Embryonic facial prominence (tissue), 1 donor: ENCODE measurements around the gene FILIP1.

Experiments used
- DNase-seq: peaks from one replicate; pipeline ENCODE4 v3.0.0-alpha.2; 2016; ENCODE audit errors: extremely low spot score

FILIP1 gene

GRCh38 chr6:75379536-75379935 is 114.1 kb downstream of the FILIP1 start:
- DNase-seq = no peak

- DNase-seq = no peak
These were observed 115.5 kb downstream of the FILIP1 start for GRCh38 chr6:75378101-75378500.

- DNase-seq = no peak
These were observed 116.2 kb downstream of the FILIP1 start for GRCh38 chr6:75377386-75377785.

GRCh38 chr6:75376347-75377024 is 117.1 kb downstream of the FILIP1 start:
- DNase-seq = no peak

- no peak for DNase-seq
These were observed 118.6 kb downstream of the FILIP1 start for GRCh38 chr6:75374961-75375400.

GRCh38 chr6:75372884-75373283 is 120.7 kb downstream of the FILIP1 start:
- DNase-seq = no peak

- no peak for DNase-seq
These were observed 123.6 kb downstream of the FILIP1 start for GRCh38 chr6:75370011-75370410.

GRCh38 chr6:75368864-75369402 is 124.7 kb downstream of the FILIP1 start:
- DNase-seq = no peak

GRCh38 chr6:75368151-75368779 is 125.3 kb downstream of the FILIP1 start:
- DNase-seq = no peak

GRCh38 chr6:75363304-75363703 is 130.3 kb downstream of the FILIP1 start:
- no peak for DNase-seq

- no peak for DNase-seq
These were observed 140.0 kb downstream of the FILIP1 start for GRCh38 chr6:75353644-75354043.

GRCh38 chr6:75351570-75351969 is 142.0 kb downstream of the FILIP1 start:
- no peak for DNase-seq

GRCh38 chr6:75350808-75351207 is 142.8 kb downstream of the FILIP1 start:
- DNase-seq = no peak

GRCh38 chr6:75350156-75350555 is 143.4 kb downstream of the FILIP1 start:
- DNase-seq = no peak

- DNase-seq = no peak
These were observed 144.2 kb downstream of the FILIP1 start for GRCh38 chr6:75349262-75349984.

- no peak for DNase-seq
These were observed 144.7 kb downstream of the FILIP1 start for GRCh38 chr6:75348882-75349261.

GRCh38 chr6:75347898-75348610 is 145.5 kb downstream of the FILIP1 start:
- DNase-seq = peak; percentile 88

GRCh38 chr6:75345413-75345812 is 148.2 kb downstream of the FILIP1 start:
- no peak for DNase-seq

- no peak for DNase-seq
These were observed 149.1 kb downstream of the FILIP1 start for GRCh38 chr6:75344455-75344854.

- DNase-seq = no peak
These were observed 149.6 kb downstream of the FILIP1 start for GRCh38 chr6:75344021-75344420.

GRCh38 chr6:75337835-75338580 is 155.6 kb downstream of the FILIP1 start:
- no peak for DNase-seq
